GM19328 (cell line): ENCODE data around the gene ACTN4.

Source experiments
- ATAC-seq: cut with Tn5 transposase; IDR thresholded peaks from one replicate; pipeline ENCODE4 v1.9.1; 2021; ENCODE audit warnings: mild to moderate bottlenecking, moderate library complexity; ENCODE audit not compliant: unreplicated experiment

Gene ACTN4

DNA sequence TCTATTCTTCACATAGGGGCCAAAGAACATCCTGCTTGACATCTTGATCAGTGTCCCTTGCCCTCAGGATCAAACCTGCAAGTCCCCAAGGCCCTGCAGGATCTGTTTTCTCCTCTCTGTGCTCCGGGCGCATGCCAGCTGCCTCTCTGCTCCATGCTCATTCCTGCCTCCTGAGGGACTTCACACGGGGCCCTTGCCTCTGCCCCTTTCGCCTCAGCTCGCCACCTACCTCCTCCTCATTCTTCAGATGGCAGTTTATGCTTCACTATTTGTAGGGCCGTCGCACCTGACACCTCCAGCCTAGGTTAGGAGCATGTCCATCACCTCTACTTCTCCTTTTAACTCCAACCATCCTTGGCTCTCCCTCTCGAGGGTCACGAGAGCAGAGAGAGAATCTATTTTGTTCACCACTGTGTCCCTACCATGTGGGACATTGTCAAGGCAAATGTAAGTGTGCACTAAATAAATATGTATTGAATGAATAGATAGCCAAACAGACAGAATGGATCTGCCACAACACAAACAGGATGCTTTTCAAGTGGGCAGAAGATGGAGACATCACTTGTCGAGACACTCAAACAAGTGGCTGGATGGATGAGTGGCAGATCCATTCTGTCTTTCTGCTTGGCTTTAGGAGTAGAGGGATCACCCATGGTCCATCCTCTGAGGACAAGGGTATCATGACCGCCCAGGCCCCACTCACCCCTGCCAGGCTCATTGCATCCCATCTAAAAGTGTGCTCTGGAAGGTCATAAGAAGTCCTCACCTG lies 29.6 kb downstream of the ACTN4 start:
- no peak for ATAC-seq

DNA sequence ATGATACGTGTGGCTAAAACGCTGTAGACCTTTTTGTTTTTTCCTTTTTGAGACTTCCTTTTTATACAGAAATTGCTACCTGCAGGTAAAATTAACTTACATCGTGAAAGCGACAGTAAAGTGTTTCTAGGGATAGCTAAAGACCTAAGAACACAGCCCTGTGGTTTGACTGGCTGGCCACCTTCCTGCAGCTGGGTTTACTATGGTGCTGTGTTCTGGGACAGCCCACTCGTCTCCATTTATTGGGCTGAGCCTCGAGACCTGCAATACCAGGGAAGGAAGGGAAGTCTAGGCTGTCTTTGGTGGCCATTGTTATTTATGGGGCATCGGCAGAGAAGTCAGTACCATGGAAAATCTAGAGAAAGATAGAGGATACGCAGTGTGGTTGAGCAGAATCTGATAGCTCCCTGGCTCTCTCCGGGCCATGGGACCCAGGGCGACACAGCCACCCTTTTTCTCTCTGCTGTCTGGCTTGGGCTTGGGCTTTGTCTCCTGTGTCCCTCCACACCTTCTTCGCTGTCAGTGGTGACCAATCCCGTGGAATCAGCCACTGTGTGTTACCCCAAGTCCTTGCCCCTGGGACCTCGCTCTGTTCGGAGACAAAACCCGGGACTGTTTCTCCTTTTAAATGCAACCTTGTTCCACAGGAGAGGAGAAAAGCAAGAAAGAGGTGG lies 30.9 kb downstream of the ACTN4 start:
- no peak for ATAC-seq

DNA sequence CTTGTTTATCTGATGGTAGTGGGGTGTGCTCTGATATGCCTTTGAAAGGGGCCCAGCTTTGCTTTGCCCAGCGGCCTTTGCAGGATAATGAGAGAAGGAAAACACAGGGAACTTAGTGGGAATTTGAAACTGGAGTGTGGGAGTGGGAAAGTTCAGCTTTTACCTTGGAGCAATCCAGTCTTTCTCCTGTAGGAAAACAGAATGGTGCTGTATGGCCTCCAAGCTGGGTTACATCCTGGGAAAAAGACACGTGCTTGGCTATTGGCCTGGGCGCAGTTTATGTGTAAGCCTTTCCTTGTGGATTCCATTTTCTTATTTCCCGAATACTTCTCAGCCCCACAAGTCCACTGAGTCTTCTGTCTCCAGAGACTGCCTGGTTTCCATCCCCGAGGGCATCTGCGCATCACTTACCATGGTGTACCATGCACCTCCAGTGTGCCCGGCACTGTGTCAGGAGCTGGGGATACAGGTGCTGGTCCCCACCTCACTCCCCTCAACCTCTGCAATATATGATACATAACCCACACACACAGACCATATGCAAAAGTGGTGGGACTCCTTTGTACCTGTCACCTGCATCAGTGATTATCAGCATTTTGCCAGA lies 31.5 kb downstream of the ACTN4 start:
- ATAC-seq: no peak

DNA sequence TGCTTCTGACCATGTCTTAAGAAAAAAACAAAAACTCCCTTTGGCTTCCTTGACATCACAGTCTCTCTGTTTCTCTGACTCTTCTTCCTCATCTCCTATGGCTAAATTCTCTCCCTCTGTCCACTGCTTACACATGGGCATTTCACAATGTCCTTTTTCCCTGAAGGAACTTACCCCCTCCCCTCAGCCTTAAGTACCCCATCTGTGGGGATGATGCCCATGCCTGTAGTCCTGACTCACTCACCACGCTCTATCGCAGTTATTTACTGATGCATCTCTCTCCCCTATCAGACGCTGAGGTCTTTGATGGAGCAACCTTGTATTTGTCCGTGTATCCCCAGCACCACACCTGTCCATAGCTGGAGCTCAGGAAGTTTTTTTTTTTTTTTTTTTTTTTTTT lies 32.4 kb downstream of the ACTN4 start:
- ATAC-seq: no peak

DNA sequence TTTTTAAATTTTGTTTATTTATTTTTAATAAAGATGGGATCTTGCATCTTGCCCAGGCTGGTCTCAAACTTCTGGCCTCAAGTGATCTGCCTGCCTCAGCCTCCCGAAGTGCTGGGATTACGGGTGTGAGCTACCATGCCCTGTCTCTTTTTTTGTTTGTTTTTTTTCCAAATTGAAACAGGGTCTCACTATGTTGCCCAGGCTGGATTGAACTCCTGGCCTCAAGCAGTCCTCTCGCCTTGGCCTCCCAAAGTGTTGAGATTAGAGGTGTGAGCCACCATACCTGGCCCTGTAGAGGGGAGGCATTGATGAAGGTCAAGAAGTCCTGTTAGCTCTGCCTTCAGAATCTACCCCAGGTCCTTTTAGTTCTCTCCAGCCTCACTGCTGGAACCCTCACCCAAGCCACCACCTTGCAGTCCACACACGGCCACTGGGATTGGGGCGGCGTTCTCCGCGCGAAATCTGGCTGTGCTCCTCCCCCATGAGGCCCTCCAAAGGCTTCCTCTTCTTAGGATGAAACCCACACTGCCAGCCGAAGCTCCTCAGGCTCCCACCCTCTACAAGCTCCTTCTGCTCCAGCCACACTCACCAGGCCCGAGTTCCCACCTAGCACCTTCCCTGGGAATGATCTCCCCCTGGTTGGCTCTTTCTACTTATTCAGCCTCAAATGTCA lies 34.9 kb downstream of the ACTN4 start:
- ATAC-seq: no peak

DNA sequence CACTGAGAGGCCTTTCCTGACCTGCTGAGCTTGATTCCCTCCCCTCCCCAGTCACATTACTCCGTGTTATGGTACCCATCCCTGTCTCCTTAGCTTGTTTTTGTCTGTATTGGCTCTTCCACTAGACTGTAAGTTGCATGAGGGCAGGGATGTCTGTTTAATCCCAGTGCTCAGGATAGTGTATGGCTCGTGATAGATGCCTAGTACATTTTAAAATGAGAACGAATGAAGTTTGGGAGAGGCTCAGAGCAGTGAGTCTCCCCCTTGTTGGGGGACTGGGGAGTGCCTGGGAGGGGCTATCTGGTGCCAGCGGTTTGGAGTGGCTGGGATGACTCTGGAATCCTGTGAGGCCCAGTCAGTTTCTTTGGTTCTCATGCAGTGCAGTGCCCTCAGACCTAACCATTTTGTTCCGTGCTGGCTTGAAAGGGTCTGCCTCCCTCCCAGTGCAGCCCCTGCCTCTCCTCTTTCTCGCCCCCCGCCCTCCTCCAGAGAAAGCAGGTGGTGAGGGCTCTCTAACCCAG lies 35.5 kb downstream of the ACTN4 start:
- no peak for ATAC-seq

DNA sequence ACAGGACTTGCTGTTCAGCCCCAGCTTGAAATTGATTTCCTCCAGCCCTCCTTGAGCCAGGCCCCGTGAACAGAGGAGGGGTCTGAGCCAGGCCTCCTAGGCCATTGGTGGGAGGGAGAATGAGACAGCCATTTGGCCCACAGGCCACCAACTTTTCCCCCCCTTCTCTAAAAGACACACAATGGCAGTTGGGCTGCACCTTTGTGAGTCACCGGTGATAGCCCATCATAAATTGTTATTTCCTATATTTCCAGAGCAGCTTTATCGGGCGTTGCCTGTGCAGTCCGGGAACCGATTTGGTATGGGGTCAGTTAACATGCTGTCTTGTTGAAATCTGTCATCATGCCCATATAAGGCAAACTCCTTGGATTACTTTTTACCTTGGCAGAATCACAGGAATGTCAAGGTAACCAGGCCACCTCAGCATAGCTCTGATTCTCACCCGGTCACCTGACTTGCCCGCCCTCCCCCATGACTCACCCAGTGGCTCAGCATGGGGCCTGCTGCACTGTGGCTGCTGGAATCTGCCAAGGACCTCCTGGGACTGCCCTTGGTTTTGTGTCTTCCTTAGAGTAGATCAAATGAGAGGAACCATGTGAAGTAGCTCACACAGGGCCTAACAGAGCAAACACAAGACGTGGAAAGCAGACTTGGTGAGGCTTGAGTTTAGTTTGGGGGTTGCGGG lies 36.1 kb downstream of the ACTN4 start:
- ATAC-seq: no peak

DNA sequence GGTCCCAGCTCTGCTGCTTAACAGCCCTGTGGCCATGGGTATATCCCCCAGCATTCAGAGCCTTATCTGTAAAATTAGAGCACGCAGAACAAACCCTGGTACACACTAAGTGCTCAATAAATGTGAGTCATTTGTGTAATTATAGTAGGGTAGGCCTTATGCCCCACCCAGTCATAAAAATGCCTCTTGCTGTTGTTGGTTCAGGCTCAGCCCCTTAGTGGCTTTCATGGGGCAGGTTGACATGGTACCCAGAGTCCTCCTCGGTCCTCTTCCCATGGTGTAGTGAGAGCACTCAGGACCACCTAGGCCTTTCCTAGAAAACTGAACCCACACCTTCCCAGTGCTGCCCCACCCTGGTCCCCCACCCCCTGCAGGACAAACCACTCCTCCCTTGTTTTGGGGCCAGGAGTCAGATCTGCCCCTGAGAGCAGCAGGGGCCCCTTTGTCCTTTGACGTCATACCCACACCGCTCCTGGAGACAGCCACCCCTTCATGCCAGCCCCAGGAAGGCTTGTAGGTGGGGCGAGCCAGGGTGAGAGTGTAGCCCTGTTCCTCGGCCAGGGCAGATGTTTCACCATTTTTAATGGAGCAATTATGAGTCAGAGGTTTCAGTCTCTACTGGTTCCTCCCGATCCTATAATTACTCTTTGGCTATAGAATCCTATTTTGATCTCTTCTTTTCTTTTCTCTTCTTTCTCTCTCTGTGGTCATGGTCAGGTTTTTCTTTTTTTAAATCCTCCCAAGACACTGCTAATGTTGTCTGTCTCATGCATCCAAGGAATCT lies 36.8 kb downstream of the ACTN4 start:
- no peak for ATAC-seq

DNA sequence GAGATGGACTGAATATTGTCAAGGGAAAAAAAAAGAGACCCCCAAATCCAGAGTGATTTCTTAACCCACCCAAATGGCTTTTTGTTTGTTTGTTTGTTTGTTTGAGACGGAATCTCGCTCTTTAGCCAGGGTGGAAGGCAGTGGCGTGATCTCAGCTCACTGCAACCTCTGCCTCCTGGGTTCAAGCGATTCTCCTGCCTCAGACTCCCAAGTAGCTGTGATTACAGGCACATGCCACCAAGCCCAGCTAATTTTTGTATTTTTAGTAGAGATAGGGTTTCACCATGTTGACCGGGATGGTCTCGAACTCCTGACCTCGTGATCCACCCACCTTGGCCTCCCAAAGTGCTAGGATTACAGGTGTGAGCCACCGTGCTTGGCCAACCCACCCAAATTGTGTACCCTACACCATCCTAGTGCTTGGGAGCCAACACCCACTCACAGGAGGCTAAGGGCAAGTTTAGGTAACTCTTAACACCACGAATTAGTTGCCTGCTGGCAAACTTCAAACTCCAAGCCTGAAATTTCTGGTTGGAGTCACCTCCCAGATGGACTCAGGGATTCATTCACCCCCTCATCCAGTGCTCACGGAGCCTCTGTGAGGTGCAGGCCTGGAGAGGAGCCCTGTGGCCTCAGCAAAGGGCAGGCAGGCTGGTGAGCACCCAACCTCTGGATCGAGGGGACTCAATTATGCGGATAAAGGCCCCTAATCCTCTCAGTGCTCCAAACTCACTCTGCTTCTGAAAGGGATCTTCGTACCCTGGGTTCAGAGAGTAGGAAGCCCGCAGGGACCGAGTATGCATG lies 37.6 kb downstream of the ACTN4 start:
- ATAC-seq: no peak

DNA sequence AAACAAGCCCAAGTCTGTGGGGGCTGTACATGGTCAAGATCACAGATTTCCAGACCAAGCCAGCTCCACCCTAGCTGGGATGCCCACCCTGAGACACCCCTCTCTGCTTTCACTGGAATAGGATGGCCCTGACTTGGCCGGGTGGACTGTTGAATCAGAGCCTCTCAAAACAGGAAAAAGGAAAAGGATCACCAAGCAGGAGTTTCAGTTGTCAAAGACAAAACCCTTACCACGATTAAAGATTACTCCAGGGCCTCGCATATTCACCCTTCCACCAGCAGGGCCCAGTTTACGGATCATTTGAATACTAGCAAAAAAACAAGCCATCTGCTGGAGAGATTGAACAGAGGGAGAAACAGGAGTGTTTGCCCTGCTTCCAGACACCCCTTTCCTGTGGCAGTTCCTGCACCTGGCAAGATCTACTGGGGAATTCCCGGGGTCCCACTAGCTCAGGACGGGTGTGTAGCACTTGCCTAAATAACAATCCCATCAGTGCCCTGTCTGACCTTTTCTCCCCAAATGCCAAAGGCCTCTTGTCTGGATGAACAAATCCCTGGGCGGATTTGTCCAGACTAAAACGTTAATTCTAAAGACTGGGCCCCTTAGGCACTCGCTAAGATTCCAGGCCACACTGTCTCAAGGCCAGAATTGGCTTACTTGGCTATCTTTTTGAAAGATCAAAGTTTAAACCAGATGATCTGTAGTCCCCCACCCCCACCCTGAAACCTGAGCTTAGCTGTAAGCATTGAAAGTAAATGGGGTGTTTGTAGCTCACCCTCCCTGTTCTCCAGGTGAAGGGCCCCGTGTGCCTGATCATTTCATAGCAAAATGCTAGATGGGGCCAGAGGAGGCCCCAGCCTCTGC lies 38.4 kb downstream of the ACTN4 start:
- no peak for ATAC-seq

DNA sequence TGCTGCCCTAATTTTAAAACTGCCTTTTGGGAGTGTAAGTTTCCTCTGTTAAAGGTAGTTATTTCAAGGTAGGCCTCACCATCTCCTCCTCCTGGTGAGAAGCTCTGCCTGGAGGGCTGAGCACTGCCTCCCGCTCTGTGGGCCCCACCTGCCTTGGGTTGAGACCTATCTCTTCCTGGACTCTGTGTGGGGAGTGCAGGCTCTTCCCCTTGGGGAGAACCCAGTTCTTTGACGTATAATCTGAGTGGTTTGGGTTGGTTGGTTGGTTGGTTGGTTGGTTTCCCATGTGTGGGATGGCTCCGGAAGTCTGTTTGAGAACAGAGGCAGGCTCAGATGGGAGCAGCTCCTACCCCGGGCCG lies 39.1 kb downstream of the ACTN4 start:
- ATAC-seq: no peak

DNA sequence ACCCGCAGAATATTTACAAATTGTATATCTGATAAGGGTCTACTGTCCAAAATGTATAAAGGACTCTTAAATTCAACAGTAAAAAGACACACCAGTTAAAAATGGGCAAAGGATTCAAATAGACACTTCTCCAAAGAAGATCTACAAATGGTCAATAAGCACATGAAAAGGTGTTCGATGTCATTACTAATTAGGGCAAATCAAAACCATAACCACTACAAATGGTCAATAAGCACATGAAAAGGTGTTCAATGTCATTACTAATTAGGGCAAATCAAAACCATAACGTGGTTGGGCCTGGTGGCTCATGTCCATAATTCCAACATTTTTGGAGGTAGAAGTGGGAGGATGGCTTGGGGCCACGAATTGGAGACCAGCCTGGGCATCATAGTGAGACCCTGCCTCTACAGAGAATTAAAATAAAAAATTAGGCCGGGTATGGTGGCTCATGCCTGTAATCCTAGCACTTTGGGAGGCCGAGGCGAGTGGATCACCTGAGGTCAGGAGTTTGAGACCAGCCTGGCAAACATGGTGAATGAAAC lies 40.5 kb downstream of the ACTN4 start:
- no peak for ATAC-seq

DNA sequence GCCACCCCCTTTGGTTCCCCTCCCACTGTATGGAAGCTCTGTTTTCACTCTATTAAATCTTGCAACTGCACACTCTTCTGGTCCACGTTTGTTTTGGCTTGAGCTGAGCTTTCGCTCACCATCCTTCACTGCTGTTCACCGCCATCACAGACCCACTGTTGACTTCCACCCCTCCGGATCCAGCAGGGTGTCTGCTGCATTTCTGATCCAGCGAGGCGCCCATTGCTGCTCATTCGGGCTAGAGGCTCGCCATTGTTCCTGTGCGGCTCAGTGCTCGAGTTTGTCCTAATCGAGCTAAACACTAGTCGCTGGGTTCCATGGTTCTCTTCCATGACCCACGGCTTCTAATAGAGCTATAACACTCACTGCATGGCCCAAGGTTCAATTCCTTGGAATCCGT lies 42.7 kb downstream of the ACTN4 start:
- no peak for ATAC-seq

DNA sequence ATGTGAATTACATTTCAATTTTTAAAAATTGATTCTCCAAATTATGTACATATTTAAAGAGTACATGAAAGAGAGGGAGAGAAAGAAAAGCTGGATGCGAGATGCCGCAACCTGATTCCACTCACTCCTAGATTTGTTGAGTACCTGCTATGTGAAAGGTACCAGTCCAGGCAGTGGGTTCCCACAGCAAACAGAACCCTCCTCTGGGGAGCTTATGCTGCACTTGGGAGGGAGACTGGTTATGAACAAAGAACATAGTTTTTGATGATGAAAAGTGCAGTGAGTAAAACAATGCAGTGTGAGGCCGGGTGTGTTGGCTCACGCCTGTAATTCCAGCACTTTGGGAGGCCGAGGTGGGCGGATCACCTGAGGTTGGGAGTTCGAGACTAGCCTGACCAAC lies 43.4 kb downstream of the ACTN4 start:
- no peak for ATAC-seq

DNA sequence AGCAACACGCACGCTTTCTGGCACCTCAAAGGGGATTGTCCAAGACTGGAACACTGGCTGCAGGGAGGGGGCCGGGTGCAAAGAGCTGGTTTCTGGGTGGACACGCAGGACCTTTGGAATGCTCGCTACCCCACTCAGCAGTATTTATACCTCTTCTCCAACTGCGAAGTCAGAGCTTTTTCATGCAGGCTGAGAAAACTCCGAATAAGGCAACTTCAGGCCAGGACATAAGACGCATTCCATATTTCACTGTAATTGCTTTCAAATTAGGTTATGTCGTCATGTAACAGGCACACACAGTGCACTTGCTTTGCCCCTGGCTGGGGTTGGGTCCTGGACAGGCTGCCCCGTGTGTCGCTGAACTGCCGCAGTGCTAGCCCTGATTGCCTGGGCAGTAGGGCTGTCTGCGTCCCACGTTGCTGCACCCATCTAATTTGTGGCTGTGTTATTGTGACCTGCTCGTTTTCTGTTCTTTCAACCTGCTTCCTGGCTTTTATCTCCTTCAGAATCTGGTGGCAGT lies 44.5 kb downstream of the ACTN4 start:
- no peak for ATAC-seq

DNA sequence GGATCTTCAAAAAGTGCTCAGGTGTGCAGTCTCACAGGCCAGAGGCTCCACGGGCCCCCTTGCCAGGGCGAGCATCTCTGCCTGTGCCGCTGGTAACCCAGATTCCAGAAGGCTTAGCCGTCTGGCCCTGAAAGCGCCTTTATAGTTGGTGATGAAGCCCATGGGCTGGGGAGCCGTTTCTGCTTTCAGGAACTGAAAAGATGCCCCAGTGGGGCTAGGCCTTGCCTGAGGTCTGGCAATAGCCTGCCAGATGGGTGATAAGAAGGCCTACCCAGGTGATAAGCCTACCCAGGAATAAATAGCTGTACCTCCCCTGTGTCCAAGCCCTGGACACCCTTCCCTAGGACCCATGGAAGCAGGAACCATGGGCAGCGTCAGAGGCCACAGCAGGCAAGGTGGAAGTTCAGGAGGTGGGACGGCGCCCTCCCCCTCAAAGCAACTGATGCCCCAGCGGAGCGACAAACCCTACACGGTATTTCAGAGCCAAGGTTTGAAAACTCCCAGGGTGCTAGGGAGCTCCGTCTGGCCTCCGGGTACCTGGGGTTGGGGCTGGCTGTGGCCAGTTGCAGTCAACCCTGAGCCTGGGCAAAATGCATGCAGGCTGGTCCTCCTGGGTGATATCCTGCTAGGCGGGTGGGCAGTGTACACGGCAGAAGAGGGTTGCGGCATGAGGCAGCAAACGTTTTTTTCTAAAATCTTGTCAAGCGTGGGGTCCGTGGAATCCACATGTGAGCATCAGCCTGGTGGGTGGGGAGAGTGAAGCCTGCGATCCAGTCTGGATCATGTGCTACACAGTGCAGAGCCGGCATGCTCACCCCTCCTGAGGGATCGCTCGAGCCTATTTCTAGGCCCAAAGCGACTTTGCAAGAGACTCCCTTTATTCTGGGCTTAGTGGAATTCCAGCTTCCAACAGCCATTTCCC lies 45.3 kb downstream of the ACTN4 start:
- ATAC-seq: no peak
